H1 (cell line): ENCODE measurements around the gene POLL. TPM values are rescaled to one million over a fixed set of nuclear protein-coding genes. Genes with fewer than 3 reads are reported as not detected.

Experiments
- CTCF ChIA-PET: fragments of 300-600 bp; sonication (Branson Sonifier 250); formaldehyde crosslinking; loops from one replicate; lab custom pipeline; 2021; ENCODE audit not compliant: partially characterized antibody; lab: Charles Lee
- POLR2A ChIA-PET: fragments of 300-600 bp; sonication (Branson Sonifier 250); formaldehyde crosslinking; loops from one replicate; lab custom pipeline; 2021; ENCODE audit warnings: inconsistent platforms; ENCODE audit not compliant: partially characterized antibody; lab: Charles Lee
- DNase-seq, 2 experiments: peaks; one replicate each; pipeline versions ENCODE4 v3.0.0 to v3.0.0-alpha.2; 2010 to 2022; ENCODE audit warnings: low spot score in 2 of 2, low read depth in 1 of 2, mixed read lengths in 1 of 2
- FAIRE-seq: peaks from 2 replicates; lab custom pipeline; 2011; peaks lifted over from hg19 to GRCh38; lab: Jason Lieb, UNC
- H2AFZ ChIP-seq: 2 replicates; pipeline ENCODE4 v1.8.1; 2012; ENCODE audit warnings: low read length, inconsistent platforms
- H2AK5ac ChIP-seq: 2 replicates; pipeline ENCODE4 v1.6.1; 2013; ENCODE audit warnings: low read depth, low read length
- H2BK120ac ChIP-seq: replicated peaks from 2 replicates; pipeline ENCODE3; 2013; ENCODE audit warnings: low read depth, low read length, inconsistent platforms
- H2BK12ac ChIP-seq: 2 replicates; pipeline ENCODE4 v1.6.1; 2013; ENCODE audit warnings: low read depth, low read length
- H2BK15ac ChIP-seq: 2 replicates; pipeline ENCODE4 v1.6.1; 2013; ENCODE audit warnings: low read length
- H2BK20ac ChIP-seq: 2 replicates; pipeline ENCODE4 v1.6.1; 2013; ENCODE audit warnings: low read length
- H2BK5ac ChIP-seq: 2 replicates; pipeline ENCODE4 v1.6.1; 2013; ENCODE audit warnings: low read depth, low read length
- H3K14ac ChIP-seq: 2 replicates; pipeline ENCODE4 v1.6.1; 2013; ENCODE audit warnings: inconsistent platforms; ENCODE audit not compliant: insufficient read length
- H3K18ac ChIP-seq: 2 replicates; pipeline ENCODE4 v1.6.1; 2013; ENCODE audit warnings: low read length; ENCODE audit errors: extremely low read depth
- H3K23ac ChIP-seq: 2 replicates; pipeline ENCODE4 v1.6.1; 2013; ENCODE audit warnings: inconsistent platforms; ENCODE audit not compliant: insufficient read length
- H3K23me2 ChIP-seq: 2 replicates; pipeline ENCODE4 v1.6.1; 2013; ENCODE audit warnings: low read depth, low read length
- H3K27ac ChIP-seq: 2 replicates; pipeline ENCODE4 v1.6.1; 2011; ENCODE audit warnings: low read depth, low read length, inconsistent platforms
- H3K27me3 ChIP-seq, 4 experiments: replicated peaks in 1 of 4; 1 replicate in 1 of 4; 2 replicates in 3 of 4; pipeline versions ENCODE4 v1.6.1 to v1.8.1; 2011 to 2013; ENCODE audit warnings: low read length in 3 of 4, mild to moderate bottlenecking in 3 of 4, inconsistent platforms in 2 of 4, mixed read lengths in 2 of 4, moderate library complexity in 1 of 4; ENCODE audit not compliant: control insufficient read depth in 3 of 4, insufficient read depth in 3 of 4; ENCODE audit errors: extremely low read depth in 1 of 4
- H3K36me3 ChIP-seq, 4 experiments: 2 replicates each; pipeline versions ENCODE4 v1.6.1 to v1.8.1; 2011 to 2013; ENCODE audit warnings: mild to moderate bottlenecking in 4 of 4, low read length in 3 of 4, moderate library complexity in 2 of 4, control low read depth in 1 of 4, inconsistent platforms in 1 of 4; ENCODE audit not compliant: insufficient read depth in 4 of 4, control insufficient read depth in 2 of 4
- H3K4ac ChIP-seq: replicated peaks from 2 replicates; pipeline ENCODE3; 2013; ENCODE audit warnings: low read length, low read depth, mixed read lengths, inconsistent platforms; ENCODE audit not compliant: insufficient read length
- H3K4me1 ChIP-seq, 4 experiments: replicated peaks in 1 of 4; 1 replicate in 1 of 4; 2 replicates in 3 of 4; pipeline versions ENCODE4 v1.6.1 to v1.8.1; 2011 to 2013; ENCODE audit warnings: low read length in 3 of 4, inconsistent platforms in 2 of 4, mixed read lengths in 1 of 4; ENCODE audit not compliant: insufficient read depth in 4 of 4, control insufficient read depth in 3 of 4
- H3K4me2 ChIP-seq, 2 experiments: 2 replicates each; pipeline versions ENCODE4 v1.6.1 to v1.8.1; 2011 to 2013; ENCODE audit warnings: low read depth in 2 of 2, low read length in 2 of 2, control low read depth in 1 of 2, inconsistent platforms in 1 of 2, mild to moderate bottlenecking in 1 of 2; ENCODE audit not compliant: insufficient read depth in 1 of 2
- H3K4me3 ChIP-seq, 4 experiments: fragments of 200-600, 300-600 bp in 1 of 4; sonication (generic), shearing (Covaris generic), sonication (Bioruptor Twin) in 1 of 4; 2 replicates each; pipeline versions ENCODE4 v1.5.1 to v1.8.1; 2011 to 2016; ENCODE audit warnings: low read length in 4 of 4, low read depth in 3 of 4, control low read depth in 2 of 4, inconsistent platforms in 2 of 4, mild to moderate bottlenecking in 2 of 4, mixed read lengths in 1 of 4, moderate library complexity in 1 of 4; ENCODE audit not compliant: insufficient read depth in 2 of 4; ENCODE audit errors: extremely low read depth in 1 of 4
- H3K56ac ChIP-seq: replicated peaks from 2 replicates; pipeline ENCODE3; 2013; ENCODE audit warnings: low read depth, mild to moderate bottlenecking, mixed read lengths, low read length, inconsistent platforms; ENCODE audit not compliant: insufficient read length
- H3K79me1 ChIP-seq: 2 replicates; pipeline ENCODE4 v1.6.1; 2013; ENCODE audit warnings: low read depth, low read length, control low read depth
- H3K79me2 ChIP-seq, 2 experiments: 2 replicates each; pipeline versions ENCODE4 v1.6.1 to v1.8.1; 2012 to 2013; ENCODE audit warnings: low read length in 2 of 2, mild to moderate bottlenecking in 2 of 2, inconsistent platforms in 1 of 2; ENCODE audit not compliant: insufficient read depth in 2 of 2, control insufficient read depth in 1 of 2
- H3K9ac ChIP-seq, 4 experiments: replicated peaks in 1 of 4; 1 replicate in 1 of 4; 2 replicates in 3 of 4; pipeline versions ENCODE4 v1.6.1 to v1.8.1; 2011 to 2013; ENCODE audit warnings: low read depth in 3 of 4, low read length in 3 of 4, control low read depth in 2 of 4, mild to moderate bottlenecking in 2 of 4, moderate library complexity in 2 of 4, inconsistent platforms in 1 of 4; ENCODE audit errors: extremely low read depth in 1 of 4
- H3K9me3 ChIP-seq, 2 experiments: 2 replicates each; pipeline versions ENCODE4 v1.6.1 to v1.8.1; 2012 to 2013; ENCODE audit warnings: mild to moderate bottlenecking in 2 of 2, moderate library complexity in 2 of 2, control low read depth in 1 of 2, inconsistent platforms in 1 of 2, low read depth in 1 of 2, low read length in 1 of 2, mixed read lengths in 1 of 2; ENCODE audit not compliant: insufficient read depth in 2 of 2
- H4K20me1 ChIP-seq, 2 experiments: replicated peaks in 1 of 2; 2 replicates each; pipeline versions ENCODE3 to v1.8.1; 2011 to 2013; ENCODE audit warnings: inconsistent platforms in 2 of 2, low read length in 2 of 2, mild to moderate bottlenecking in 1 of 2; ENCODE audit not compliant: insufficient read depth in 2 of 2, control insufficient read depth in 1 of 2
- H4K5ac ChIP-seq: 2 replicates; pipeline ENCODE4 v1.6.1; 2013; ENCODE audit warnings: low read length, low read depth, mixed read lengths, inconsistent platforms; ENCODE audit not compliant: insufficient read length
- H4K8ac ChIP-seq: 2 replicates; pipeline ENCODE4 v1.8.0; 2013; ENCODE audit warnings: mild to moderate bottlenecking, moderate library complexity, low read length, inconsistent platforms; ENCODE audit not compliant: insufficient read depth; ENCODE audit errors: extremely low read depth
- H4K91ac ChIP-seq: replicated peaks from 2 replicates; pipeline ENCODE3; 2013; ENCODE audit warnings: low read length, mixed read lengths, inconsistent platforms; ENCODE audit not compliant: insufficient read length
- EZH2 ChIP-seq: fragments of 200-600 bp; sonication (generic); IDR thresholded peaks from 2 replicates; pipeline ENCODE4 v1.7.1; 2012; ENCODE audit warnings: low read depth, mild to moderate bottlenecking, moderate library complexity, low read length, inconsistent platforms; ENCODE audit not compliant: severe bottlenecking
- GABPA ChIP-seq: IDR thresholded peaks from 2 replicates; pipeline ENCODE4 v1.6.1; 2011; ENCODE audit warnings: mild to moderate bottlenecking, low read length, moderate library complexity, borderline replicate concordance; ENCODE audit not compliant: insufficient read depth
- RXRA ChIP-seq: IDR thresholded peaks from 2 replicates; pipeline ENCODE4 v1.6.1; 2011; ENCODE audit warnings: low read depth, mild to moderate bottlenecking, low read length, moderate library complexity; ENCODE audit not compliant: insufficient read depth
- SIRT6 ChIP-seq: IDR thresholded peaks from one replicate; pipeline ENCODE4 v1.7.1; 2012; ENCODE audit warnings: low read length, inconsistent platforms
- SP2 ChIP-seq: IDR thresholded peaks from 2 replicates; pipeline ENCODE4 v1.6.1; 2012; ENCODE audit warnings: mild to moderate bottlenecking, low read length, inconsistent platforms
- SRF ChIP-seq: IDR thresholded peaks from 2 replicates; pipeline ENCODE4 v1.6.1; 2011; ENCODE audit warnings: mild to moderate bottlenecking, low read depth, low read length, moderate library complexity
- WGBS, 2 experiments: shearing (Covaris generic) in 1 of 2; methylation state at CpG; one replicate each; pipeline versions ENCODE4 v1.1.6 to v1.1.7; 2013 to 2015; ENCODE audit warnings: low lambda C conversion rate in 2 of 2, mixed read lengths in 2 of 2, inconsistent platforms in 1 of 2, low coverage in 1 of 2, missing lambda C conversion rate in 1 of 2; ENCODE audit not compliant: insufficient replicate concordance in 2 of 2, insufficient coverage in 1 of 2, insufficient read length in 1 of 2; ENCODE audit errors: extremely low coverage in 1 of 2, missing lambda C conversion rate in 1 of 2; 5-methylcytosine and 5-hydroxymethylcytosine counted together
- polyA plus RNA-seq, 7 experiments: library from polyadenylated mRNA; depleted of rRNA in 3 of 7; stranded (reverse) in 5 of 7; unstranded in 2 of 7; fragments of >200 nt in 5 of 7; fragments of 200-250 nt in 2 of 7; gene quantifications; 1 replicate in 5 of 7; 2 replicates in 1 of 7; 4 replicates in 1 of 7; pipeline versions ENCODE4 v1.2.1 to v1.2.3, GENCODE V29; 2011 to 2013; ENCODE audit warnings: missing spikeins in 2 of 7, mixed read lengths in 2 of 7
- total RNA-seq: library from RNA; stranded (reverse); fragmentation: NEBNext Ultra II Directional; extraction: Animal tissue kit (Norgen Biotek cat#: 25700); gene quantifications from 2 replicates; pipeline ENCODE4 v1.2.1, GENCODE V29; 2021

Gene POLL
- total and polyA plus RNA-seq, 2 of the 8 experiments (the other 6 are each of a cell fraction or from before 2014, with no cell fraction given), result 26.1 to 45.9 TPM

- no peaks in the 10 kb centered on the region for H3K23me2 ChIP-seq
- no peaks in the 10 kb centered on the region; the same call in 1 of the 2 replicates for H3K79me1 ChIP-seq
- H3K36me3 ChIP-seq, result 0 out of 8 replicates have a peak, but pooled peaks cover 0 to 3% (median 0%) of the 10 kb centered on the region in 4 experiments
- H4K5ac ChIP-seq, result no peak overlapping the region
- H3K14ac ChIP-seq, result no peak overlapping the region
- no peak overlapping the region for H2BK5ac ChIP-seq
- no peak overlapping the region for H4K91ac ChIP-seq
- WGBS, 2 experiments, result 92% methylated on average over 1 of the region's 1 CpG; no CpG with 5 or more reads in 1 of the 2 experiments
- H3K4me1 ChIP-seq, result no peaks in the 10 kb centered on the region; a peak in 1 of 7 replicates
- DNase-seq (no peak), FAIRE-seq (no peak)
- CTCF ChIA-PET, result interaction anchor here (1.7 to 5.6 kb wide), 2 partner anchors 15 to 119 kb away, joined by 4 to 25 read pairs; no protein-coding TSS in a partner anchor
- 0 out of 7 replicates have a peak overlapping the region, but pooled peaks of 1 of the 4 experiments have one; percentile 8 for H3K9ac ChIP-seq
- peak overlapping the region; percentile 18 for H3K23ac ChIP-seq
- H2BK20ac ChIP-seq, result no peak overlapping the region
- H4K20me1 ChIP-seq, result no peaks in the 10 kb centered on the region
- no peak overlapping the region for H3K4me2 ChIP-seq
- H2BK12ac ChIP-seq, result no peak overlapping the region
- no peak overlapping the region; the same call in 1 of the 2 replicates for H2AK5ac ChIP-seq
- no peak for TF ChIP-seq GABPA
- TF ChIP-seq SRF, result no peak
- no peak for TF ChIP-seq RXRA
- TF ChIP-seq SIRT6, result no peak
- TF ChIP-seq SP2, result no peak
- no peak for TF ChIP-seq EZH2
- no peak overlapping the region for H3K56ac ChIP-seq
- no peak overlapping the region for H2BK15ac ChIP-seq
- H3K27ac ChIP-seq, result no peak overlapping the region
- H4K8ac ChIP-seq, result no peak overlapping the region
- no peaks in the 10 kb centered on the region for H3K79me2 ChIP-seq
- H2AFZ ChIP-seq, result no peak overlapping the region
- no peak overlapping the region for H2BK120ac ChIP-seq
- H3K9me3 ChIP-seq, result peaks cover under 1 to 7% of the 10 kb centered on the region in 2 experiments; a peak in 1 of 4 replicates
- POLR2A ChIA-PET, result interaction anchor here (1.6 kb wide), 1 partner anchor 24 kb away, joined by 3 read pairs; no protein-coding TSS in a partner anchor
- no peak overlapping the region for H3K4me3 ChIP-seq
- peak overlapping the region; percentile 20 for H3K18ac ChIP-seq
- H3K27me3 ChIP-seq, result no peaks in the 10 kb centered on the region
- no peak overlapping the region for H3K4ac ChIP-seq
Measured at GRCh38 chr10:101630633-101630920, 42.5 kb upstream of the POLL start.
